HepG2 (cell line): ENCODE measurements around the gene SLC2A5. TPM values are rescaled to one million over a fixed set of nuclear protein-coding genes. Genes with fewer than 3 reads are reported as not detected.

ENCODE experiments used
- ARHGAP35 ChIP-seq: sonication (generic); formaldehyde crosslinking; IDR thresholded peaks from 2 replicates; pipeline ENCODE4 v1.9.0; 2022; ENCODE audit warnings: mild to moderate bottlenecking, inconsistent platforms, moderate library complexity, missing genetic modification reagents, borderline replicate concordance
- ATRX ChIP-seq: sonication (generic); formaldehyde crosslinking; IDR thresholded peaks from 2 replicates; pipeline ENCODE4 v1.4.0; 2020; ENCODE audit warnings: missing genetic modification reagents, borderline replicate concordance
- CBFB ChIP-seq: sonication (generic); formaldehyde crosslinking; IDR thresholded peaks from 2 replicates; pipeline ENCODE4 v1.4.0; 2020; ENCODE audit warnings: missing genetic modification reagents
- FOXO1 ChIP-seq: sonication (generic); formaldehyde crosslinking; IDR thresholded peaks from 2 replicates; pipeline ENCODE4 v1.4.0; 2020; ENCODE audit warnings: missing genetic modification reagents
- MIXL1 ChIP-seq: IDR thresholded peaks from 2 replicates; pipeline ENCODE4 v1.6.1; 2016
- NFKBIZ ChIP-seq: IDR thresholded peaks from 2 replicates; pipeline ENCODE4 v1.6.1; 2018; ENCODE audit warnings: missing genetic modification reagents, missing compliant biosample characterization
- PCBP2 ChIP-seq: fragments of 200-400 bp; formaldehyde crosslinking; optimal IDR thresholded peaks from 2 replicates; pipeline ENCODE3; 2018; ENCODE audit warnings: low read length, low read depth; ENCODE audit not compliant: poor library complexity, severe bottlenecking
- SKI ChIP-seq: fragments of 450-650 bp; IDR thresholded peaks from one replicate; pipeline ENCODE4 v1.6.1; 2018; ENCODE audit warnings: mild to moderate bottlenecking; ENCODE audit not compliant: partially characterized antibody
- SSRP1 ChIP-seq: IDR thresholded peaks from 2 replicates; pipeline ENCODE4 v1.6.1; 2016; ENCODE audit warnings: control low read depth
- SYNCRIP ChIP-seq: fragments of 200-400 bp; formaldehyde crosslinking; IDR thresholded peaks from 2 replicates; pipeline ENCODE4 v1.6.1; 2018; ENCODE audit warnings: mild to moderate bottlenecking, low read depth, low read length; ENCODE audit not compliant: insufficient read depth
- TFAP4 ChIP-seq: sonication (generic); IDR thresholded peaks from 2 replicates; pipeline ENCODE4 v1.6.1; 2016; ENCODE audit warnings: low read depth, borderline replicate concordance
- UBTF ChIP-seq: sonication (generic); formaldehyde crosslinking; IDR thresholded peaks from 2 replicates; pipeline ENCODE4 v1.4.0; 2020; ENCODE audit warnings: mild to moderate bottlenecking, missing genetic modification reagents
- ZBTB44 ChIP-seq: sonication (generic); formaldehyde crosslinking; IDR thresholded peaks from 2 replicates; pipeline ENCODE4 v1.4.0; 2020; ENCODE audit warnings: missing genetic modification reagents
- ZNF572 ChIP-seq: sonication (generic); formaldehyde crosslinking; IDR thresholded peaks from 2 replicates; pipeline ENCODE4 v1.5.1; 2020; ENCODE audit warnings: mild to moderate bottlenecking, missing genetic modification reagents
- ZNF724P ChIP-seq: sonication (generic); formaldehyde crosslinking; IDR thresholded peaks from 2 replicates; pipeline ENCODE4 v1.8.0; 2022; ENCODE audit warnings: missing genetic modification reagents, borderline replicate concordance
- ZNF746 ChIP-seq: sonication (generic); formaldehyde crosslinking; IDR thresholded peaks from 2 replicates; pipeline ENCODE4 v1.8.0; 2022; ENCODE audit warnings: mild to moderate bottlenecking, missing genetic modification reagents
- ZSCAN9 ChIP-seq: IDR thresholded peaks from 2 replicates; pipeline ENCODE4 v1.6.1; 2016; ENCODE audit warnings: borderline replicate concordance
- polyA plus RNA-seq, 8 experiments: library from polyadenylated mRNA; depleted of rRNA in 3 of 8; stranded (reverse) in 7 of 8; unstranded in 1 of 8; fragments of >200 nt; fragmentation: Illumina TruSeq in 4 of 8; extraction: Trizol in 4 of 8; gene quantifications; 2 replicates each; pipeline versions ENCODE4 v1.2.1 to v1.2.3, GENCODE V29; 2011 to 2016; ENCODE audit warnings: low read depth in 4 of 8, missing spikeins in 1 of 8, mixed read lengths in 1 of 8; ENCODE audit not compliant: insufficient read depth in 1 of 8
- total RNA-seq, 5 experiments: library from RNA; depleted of rRNA; stranded (reverse); fragments of >200 nt; fragmentation: Illumina TruSeq; extraction: Trizol; gene quantifications; 2 replicates each; pipeline ENCODE4 v1.2.3, GENCODE V29; 2016; ENCODE audit warnings: low read depth in 1 of 5
- TF ChIP-seq, protein P1 (sequence below): sonication (generic); formaldehyde crosslinking; IDR thresholded peaks from 2 replicates; pipeline ENCODE4 v1.8.0; 2022; ENCODE audit warnings: mild to moderate bottlenecking, missing genetic modification reagents, moderate library complexity
- TF ChIP-seq, protein P2 (sequence below): sonication (generic); formaldehyde crosslinking; IDR thresholded peaks from 2 replicates; pipeline ENCODE4 v1.5.0; 2020; ENCODE audit warnings: mild to moderate bottlenecking, missing genetic modification reagents
- TF ChIP-seq, protein P3 (sequence below): IDR thresholded peaks from 2 replicates; pipeline ENCODE4 v1.6.1; 2016; ENCODE audit warnings: missing compliant biosample characterization, missing genetic modification reagents, borderline replicate concordance

SLC2A5 gene
- total and polyA plus RNA-seq, 2 of the 13 experiments (the other 11 are each of a cell fraction or from before 2014, with no cell fraction given), result 0.04 to 0.54 TPM

DNA sequence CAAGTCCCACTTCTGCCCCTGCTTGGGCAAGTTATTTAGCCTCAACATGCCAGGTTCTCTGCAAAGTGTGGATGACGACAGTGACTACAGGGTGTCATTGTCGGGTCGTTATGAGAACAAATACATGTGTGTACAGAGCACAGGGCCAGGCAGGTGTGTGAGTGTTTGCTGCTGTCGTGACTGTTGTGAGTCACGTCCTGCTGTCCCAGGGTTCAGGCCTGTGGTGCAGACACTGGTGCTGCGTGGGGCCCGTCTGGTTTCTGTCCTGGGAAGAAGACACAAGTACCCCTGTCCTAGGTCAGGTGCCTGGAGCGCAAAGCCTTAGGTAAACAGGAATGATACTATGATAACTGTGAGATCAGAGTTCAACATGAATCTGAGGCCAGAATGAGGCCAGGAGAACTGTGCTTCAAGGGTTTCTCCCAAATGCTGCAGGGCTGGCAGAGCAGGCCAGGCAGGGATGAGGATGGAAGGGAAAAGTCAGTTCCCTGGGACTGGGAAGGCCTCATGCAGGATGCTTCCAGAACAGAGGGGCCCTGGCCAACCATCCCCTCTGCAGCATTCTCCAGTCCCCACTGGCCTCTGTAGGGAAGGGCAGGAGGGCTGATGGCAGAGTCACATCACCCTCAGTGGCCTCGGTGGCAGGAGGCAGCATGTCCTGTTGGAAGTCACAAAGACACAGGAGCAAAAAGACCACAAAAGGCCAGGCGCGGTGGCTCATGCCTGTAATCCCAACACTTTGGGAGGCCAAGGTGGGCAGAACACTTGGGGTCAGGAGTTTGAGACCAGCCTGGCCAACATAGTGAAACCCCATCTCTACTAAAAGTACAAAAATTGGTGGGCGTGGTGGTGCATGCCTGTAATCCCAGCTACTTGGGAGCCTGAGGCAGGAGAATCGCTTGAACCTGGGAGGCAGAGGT is 43.8 kb upstream of the SLC2A5 start (continued):
- TF ChIP-seq ZNF572 (CRISPR knock-in tag) (no peak), TFAP4 (peak; percentile 73; the same call in 1 of the 2 replicates), ZNF724P (CRISPR knock-in tag) (no peak), SSRP1 (CRISPR knock-in tag) (peak; percentile 80; the same call in 1 of the 2 replicates), SKI (peak; percentile 94), ZNF746 (CRISPR knock-in tag) (peak; percentile 68), ATRX (no peak), SYNCRIP (no peak), UBTF (peak; percentile 70), ZSCAN9 (peak; percentile 91), FOXO1 (CRISPR knock-in tag) (peak; percentile 87), ARHGAP35 (CRISPR knock-in tag) (no peak; the same call in 1 of the 2 replicates), PCBP2 (no peak), CBFB (no peak), NFKBIZ (no peak; the same call in 1 of the 2 replicates), MIXL1 (CRISPR knock-in tag) (peak; percentile 60; the same call in 1 of the 2 replicates), ZBTB44 (CRISPR knock-in tag) (no peak)
- TF ChIP-seq, protein P1, sequence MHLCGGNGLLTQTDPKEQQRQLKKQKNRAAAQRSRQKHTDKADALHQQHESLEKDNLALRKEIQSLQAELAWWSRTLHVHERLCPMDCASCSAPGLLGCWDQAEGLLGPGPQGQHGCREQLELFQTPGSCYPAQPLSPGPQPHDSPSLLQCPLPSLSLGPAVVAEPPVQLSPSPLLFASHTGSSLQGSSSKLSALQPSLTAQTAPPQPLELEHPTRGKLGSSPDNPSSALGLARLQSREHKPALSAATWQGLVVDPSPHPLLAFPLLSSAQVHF (CRISPR knock-in tag), result no peak
- TF ChIP-seq, protein P2, sequence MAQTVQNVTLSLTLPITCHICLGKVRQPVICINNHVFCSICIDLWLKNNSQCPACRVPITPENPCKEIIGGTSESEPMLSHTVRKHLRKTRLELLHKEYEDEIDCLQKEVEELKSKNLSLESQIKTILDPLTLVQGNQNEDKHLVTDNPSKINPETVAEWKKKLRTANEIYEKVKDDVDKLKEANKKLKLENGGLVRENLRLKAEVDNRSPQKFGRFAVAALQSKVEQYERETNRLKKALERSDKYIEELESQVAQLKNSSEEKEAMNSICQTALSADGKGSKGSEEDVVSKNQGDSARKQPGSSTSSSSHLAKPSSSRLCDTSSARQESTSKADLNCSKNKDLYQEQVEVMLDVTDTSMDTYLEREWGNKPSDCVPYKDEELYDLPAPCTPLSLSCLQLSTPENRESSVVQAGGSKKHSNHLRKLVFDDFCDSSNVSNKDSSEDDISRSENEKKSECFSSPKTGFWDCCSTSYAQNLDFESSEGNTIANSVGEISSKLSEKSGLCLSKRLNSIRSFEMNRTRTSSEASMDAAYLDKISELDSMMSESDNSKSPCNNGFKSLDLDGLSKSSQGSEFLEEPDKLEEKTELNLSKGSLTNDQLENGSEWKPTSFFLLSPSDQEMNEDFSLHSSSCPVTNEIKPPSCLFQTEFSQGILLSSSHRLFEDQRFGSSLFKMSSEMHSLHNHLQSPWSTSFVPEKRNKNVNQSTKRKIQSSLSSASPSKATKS, result no peak
- TF ChIP-seq, protein P3, sequence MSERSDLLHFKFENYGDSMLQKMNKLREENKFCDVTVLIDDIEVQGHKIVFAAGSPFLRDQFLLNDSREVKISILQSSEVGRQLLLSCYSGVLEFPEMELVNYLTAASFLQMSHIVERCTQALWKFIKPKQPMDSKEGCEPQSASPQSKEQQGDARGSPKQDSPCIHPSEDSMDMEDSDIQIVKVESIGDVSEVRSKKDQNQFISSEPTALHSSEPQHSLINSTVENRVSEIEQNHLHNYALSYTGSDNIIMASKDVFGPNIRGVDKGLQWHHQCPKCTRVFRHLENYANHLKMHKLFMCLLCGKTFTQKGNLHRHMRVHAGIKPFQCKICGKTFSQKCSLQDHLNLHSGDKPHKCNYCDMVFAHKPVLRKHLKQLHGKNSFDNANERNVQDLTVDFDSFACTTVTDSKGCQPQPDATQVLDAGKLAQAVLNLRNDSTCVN (CRISPR knock-in tag), result peak; percentile 32; the same call in 1 of the 2 replicates
